ENCODE results near the gene CHMP4B.

The CHMP4B gene

GRCh38 chr20:33819456-33819855 is 8.3 kb downstream of the CHMP4B start:
- DNase-seq (ENCODE audit: low read depth, low spot score): no peak

GRCh38 chr20:33820362-33820761 is 9.2 kb downstream of the CHMP4B start:
- DNase-seq (ENCODE audit: low read depth, low spot score): no peak

- DNase-seq (ENCODE audit: low read depth, low spot score): no peak
Observed at GRCh38 chr20:33821270-33821836, 10.2 kb downstream of the CHMP4B start.

- no peak for DNase-seq (ENCODE audit: low read depth, low spot score)
Observed at GRCh38 chr20:33822423-33822822, 11.3 kb downstream of the CHMP4B start.

- DNase-seq (ENCODE audit: low read depth, low spot score): no peak
Observed at GRCh38 chr20:33822991-33823390, 11.8 kb downstream of the CHMP4B start.

GRCh38 chr20:33824852-33825251 is 13.7 kb downstream of the CHMP4B start:
- DNase-seq (ENCODE audit: low read depth, low spot score): no peak

GRCh38 chr20:33825340-33826269 is 14.5 kb downstream of the CHMP4B start:
- no peak for DNase-seq (ENCODE audit: low read depth, low spot score)

- DNase-seq (ENCODE audit: low read depth, low spot score): no peak
Observed at GRCh38 chr20:33826270-33826897, 15.2 kb downstream of the CHMP4B start.

- DNase-seq (ENCODE audit: low read depth, low spot score): no peak
Observed at GRCh38 chr20:33827109-33827508, 16.0 kb downstream of the CHMP4B start.

- no peak for DNase-seq (ENCODE audit: low read depth, low spot score)
Observed at GRCh38 chr20:33827634-33828325, 16.6 kb downstream of the CHMP4B start.

GRCh38 chr20:33828326-33828844 is 17.2 kb downstream of the CHMP4B start:
- no peak for DNase-seq (ENCODE audit: low read depth, low spot score)

GRCh38 chr20:33828967-33829560 is 17.9 kb downstream of the CHMP4B start:
- no peak for DNase-seq (ENCODE audit: low read depth, low spot score)

GRCh38 chr20:33829636-33830035 is 18.5 kb downstream of the CHMP4B start:
- DNase-seq (ENCODE audit: low read depth, low spot score): no peak

GRCh38 chr20:33830371-33830770 is 19.2 kb downstream of the CHMP4B start:
- no peak for DNase-seq (ENCODE audit: low read depth, low spot score)

GRCh38 chr20:33832103-33832804 is 21.1 kb downstream of the CHMP4B start:
- no peak for DNase-seq (ENCODE audit: low read depth, low spot score)

GRCh38 chr20:33833333-33833732 is 22.2 kb downstream of the CHMP4B start:
- no peak for DNase-seq (ENCODE audit: low read depth, low spot score)

GRCh38 chr20:33835615-33836172 is 24.5 kb downstream of the CHMP4B start:
- no peak for DNase-seq (ENCODE audit: low read depth, low spot score)

- no peak for DNase-seq (ENCODE audit: low read depth, low spot score)
Observed at GRCh38 chr20:33836277-33836676, 25.1 kb downstream of the CHMP4B start.

- no peak for DNase-seq (ENCODE audit: low read depth, low spot score)
Observed at GRCh38 chr20:33837096-33837830, 26.1 kb downstream of the CHMP4B start.
